Cortex of kidney (tissue), 1 donor: ENCODE data around the gene LARP6.
"Not testable (repeated sequence)": the region's sequence is repeated elsewhere in the genome, so short reads cannot be mapped to it uniquely, and the experiment has no call there.

Experiments
- DNase-seq: peaks from one replicate; lab custom pipeline; 2025; lab: John Stamatoyannopoulos, UW

LARP6 gene

DNA sequence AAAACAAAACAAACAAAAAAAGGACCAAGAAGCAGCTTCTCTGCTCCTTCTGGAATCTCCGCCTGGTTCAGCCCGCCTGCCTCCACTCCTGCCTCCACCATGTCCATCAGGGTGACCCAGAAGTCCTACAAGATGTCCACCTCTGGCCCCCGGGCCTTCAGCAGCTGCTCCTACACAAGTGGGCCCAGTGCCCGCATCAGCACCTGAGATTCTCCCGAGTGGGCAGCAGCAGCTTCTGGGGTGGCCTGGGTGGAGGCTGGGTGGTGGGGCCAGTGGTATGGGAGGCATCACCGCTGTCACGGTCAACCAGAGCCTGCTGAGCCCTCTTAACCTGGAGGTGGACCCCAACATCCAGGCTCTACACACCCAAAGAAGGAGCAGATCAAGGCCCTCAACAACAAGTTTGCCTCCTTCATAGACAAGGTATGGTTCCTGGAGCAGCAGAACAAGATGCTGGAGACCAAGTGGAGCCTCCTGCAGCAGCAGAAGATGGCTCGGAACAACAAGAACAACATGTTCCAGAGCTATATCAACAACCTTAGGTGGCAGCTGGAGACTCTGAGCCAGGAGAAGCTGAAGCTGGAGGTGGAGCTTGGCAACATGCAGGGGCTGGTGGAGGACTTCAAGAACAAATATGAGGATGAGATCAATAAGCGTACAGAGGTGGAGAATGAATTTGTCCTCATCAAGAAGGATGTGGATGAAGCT lies 4.8 kb upstream of the LARP6 start:
- not testable (repeated sequence) for DNase-seq

DNA sequence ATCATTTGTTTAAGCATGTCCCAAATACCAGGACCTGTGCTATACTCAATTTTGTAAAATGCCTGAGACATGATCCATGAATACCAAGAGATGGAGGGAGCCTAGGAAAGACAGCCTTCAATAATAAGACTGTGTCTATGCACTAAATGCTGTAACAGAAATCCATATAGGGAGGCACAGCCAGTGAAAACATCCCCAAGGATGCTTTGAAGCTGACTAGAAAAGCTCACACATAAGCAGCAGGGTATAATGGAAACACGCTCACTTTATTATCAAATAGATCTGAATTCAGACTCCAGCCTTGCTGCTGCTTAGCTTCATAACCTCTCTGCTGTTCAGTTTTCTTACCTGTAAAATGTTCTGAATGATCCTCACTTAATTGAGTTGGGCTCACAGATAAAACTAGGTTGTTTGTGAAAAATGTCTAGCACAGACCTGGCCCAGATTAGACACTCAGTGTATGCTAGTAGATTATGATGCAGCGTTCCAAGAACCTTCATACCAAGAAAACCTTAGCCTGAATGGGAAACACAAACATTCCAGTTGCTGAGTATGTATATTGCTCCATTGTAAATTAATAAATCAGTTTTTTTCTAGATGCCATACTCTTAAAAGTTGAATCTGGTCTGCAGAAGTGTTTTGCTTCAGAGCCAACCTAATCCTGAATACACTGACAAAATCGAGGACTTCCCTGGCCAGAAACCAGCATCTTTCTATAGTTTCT lies 3.8 kb upstream of the LARP6 start:
- DNase-seq = no peak

DNA sequence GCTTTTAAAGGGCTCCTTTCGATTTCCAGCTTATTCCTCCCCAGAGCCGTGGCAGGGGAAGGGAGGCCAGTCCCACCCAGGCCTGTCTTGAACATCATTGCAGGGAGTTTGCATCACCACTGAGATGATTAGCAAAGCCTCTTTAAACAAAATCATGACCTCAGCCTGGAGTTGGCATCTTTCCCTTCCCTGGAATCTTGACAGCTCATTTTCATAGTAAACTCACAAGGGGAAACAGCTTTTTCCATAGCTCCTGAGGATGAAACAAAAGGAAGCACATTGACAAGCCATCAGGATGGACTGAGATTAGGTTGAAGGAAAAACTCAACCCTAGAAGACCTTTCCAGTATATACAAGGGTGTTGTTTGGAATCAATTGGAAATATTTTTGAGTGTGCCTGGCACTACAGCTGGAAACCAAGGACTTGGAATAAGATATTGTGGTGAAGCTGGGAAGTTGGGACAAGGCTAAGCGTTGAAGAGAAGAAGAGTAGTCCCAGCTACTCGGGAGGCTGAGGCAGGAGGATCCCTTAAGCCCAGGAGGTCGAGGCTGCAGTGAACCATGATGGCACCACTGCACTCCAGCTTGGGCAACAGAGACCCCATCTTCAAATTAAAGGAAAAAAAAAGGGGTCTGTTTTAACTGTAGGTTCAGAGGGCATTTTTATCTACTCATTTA lies 3.1 kb upstream of the LARP6 start:
- DNase-seq = no peak

DNA sequence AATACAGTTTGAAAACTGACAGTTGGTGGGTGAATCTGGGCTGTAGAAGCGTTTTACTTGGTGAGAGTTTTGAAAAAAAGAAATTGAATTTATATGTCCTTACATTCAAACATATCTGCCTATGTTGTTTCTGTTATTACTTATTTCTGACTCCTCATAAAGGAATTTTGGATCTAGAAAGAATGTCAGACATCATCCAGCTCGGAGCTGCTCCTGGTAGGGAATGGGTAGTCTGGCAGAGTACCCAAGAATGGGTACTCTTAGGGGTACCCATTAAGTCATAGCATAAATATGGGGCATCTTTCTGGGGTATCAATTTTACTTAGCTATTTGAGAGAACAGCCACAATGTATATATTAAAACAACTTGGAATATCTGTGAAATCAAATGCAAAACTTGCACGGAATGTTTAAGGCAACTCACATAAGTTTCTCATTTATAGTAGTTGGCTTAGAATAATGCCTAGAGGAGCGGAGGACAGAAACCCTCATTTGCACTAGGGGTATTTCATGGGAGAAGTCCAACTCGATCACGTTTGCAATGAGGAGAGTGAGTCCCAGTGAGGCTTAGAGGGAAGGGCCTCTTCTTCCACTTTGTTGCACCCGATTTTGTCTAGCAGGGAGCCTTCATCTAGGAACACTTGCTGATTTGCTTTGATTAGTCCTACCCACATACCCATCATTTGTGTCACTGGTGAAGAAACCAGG lies 2.4 kb upstream of the LARP6 start:
- DNase-seq = no peak

DNA sequence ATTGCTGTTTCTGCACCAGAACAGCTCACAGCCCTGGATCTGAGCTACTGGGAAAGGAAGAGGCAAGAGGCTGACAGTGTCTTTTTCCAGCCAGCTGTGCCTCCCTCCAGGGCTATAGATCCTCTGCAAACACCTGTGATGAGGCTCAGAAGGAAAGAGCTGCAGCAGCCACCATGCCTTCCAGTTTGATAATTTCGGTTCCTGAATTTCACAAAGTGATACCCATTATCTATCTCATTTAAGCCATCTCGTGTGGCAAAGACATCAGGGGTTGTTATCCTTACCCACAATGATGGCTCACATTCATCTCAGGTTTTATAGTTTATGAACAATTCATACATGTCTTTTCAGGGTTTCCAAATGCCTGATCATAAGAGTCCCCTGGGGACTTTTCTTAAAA lies 1.8 kb upstream of the LARP6 start:
- no peak for DNase-seq

DNA sequence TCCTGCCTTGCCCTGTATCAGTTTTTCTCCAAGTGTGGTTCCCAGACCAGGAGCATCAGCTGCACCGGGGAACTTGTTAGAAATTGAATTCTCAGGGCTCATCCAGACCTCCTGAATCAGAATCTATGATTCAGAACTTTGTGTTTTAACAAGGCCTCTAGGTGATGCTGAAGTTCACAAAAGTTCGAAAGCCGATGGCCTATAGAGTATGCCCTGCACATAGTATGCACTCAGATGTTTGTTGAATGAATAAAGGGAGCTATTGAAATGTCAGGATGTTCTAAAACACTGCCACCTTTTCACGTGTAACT lies 664 bp upstream of the LARP6 start:
- no peak for DNase-seq

DNA sequence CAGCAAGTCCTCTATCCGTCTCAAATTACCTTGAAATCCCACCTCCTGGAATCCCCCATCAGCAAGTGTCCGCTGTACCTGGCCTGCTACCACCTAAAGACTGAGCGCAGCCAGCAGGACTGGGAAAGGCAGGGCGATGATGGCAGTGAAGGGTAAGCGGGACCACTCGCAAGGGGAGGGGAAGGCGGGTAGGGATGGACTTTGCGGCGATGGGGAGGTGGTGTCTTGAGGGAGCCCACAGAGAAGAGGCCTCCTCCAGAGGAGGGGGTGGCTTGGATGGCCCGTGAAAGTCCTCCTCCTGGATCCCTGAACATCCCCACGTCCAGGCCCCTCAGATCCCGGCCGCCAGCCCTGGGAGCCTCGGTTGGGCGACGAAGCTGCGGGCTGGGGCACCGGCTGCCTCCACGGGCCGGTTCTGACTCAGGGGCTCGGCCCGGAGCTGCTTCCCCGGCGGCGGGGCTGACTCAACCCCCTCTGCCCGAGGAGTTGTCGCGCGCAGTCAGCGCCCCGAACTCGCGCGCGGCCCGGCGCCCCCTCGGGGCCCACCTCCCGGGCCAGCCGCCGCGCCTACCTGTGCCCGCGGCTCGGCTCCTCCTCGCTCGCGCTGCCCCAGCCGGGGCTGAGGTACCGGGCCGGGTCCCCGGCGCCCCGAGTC lies 512 bp downstream of the LARP6 start:
- no peak for DNase-seq

DNA sequence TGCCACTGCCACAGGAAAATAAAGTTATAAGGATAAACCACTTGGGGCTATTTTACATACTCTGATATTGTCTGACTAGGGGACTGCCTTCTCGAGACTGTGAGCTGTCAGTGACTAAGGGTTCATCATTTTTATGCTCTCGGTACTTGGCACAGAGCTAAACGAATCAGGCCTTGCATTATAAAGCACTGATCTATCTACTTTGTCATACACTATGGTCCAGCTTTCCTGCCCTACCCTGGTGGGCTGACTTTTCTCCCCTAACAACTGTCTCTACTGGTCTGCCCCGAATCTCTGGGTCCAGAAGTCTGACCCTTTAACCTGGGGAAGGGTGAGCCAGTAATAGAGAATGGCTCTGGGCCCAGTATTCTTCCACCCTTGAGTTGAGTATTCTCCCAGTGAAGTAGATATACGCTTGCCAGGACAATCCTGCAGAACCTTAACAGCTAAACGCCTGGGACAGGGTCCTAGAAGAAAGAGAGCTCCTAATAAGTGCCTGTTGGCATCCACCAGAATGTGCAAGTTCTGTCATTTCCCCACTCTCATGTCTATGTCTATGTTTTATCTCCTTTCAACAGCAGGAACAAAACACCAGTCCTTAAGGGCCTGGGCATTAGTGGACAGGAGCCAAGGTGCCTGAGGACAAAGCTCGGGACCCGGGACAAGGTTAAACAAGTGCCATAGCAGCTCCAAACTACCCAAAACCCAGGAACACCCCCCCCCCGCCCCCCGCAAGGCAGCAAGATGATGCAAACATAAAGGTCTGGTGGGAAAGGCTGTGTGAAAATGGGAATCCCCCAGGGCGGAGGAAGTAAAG lies 1.2 kb downstream of the LARP6 start:
- DNase-seq = no peak

DNA sequence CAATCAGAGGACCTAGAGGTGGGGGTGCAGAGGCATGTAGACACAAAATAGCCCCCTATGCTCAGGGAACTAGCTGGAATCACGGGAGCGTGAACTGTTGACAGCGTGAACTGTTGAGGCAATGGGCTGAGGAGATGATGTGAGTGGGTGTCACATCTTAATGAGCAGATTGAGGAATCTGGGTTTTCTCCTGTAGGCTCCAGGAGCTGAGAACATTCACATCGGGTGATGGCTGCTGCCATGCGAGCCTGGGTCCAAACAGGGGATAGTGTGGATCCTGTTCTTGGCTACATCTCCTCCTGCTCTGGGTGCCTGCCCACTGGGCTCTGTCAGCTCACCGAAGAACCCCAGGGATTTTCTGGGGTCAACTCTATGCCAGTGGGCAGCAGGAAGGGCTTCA lies 2.1 kb downstream of the LARP6 start:
- DNase-seq = no peak

DNA sequence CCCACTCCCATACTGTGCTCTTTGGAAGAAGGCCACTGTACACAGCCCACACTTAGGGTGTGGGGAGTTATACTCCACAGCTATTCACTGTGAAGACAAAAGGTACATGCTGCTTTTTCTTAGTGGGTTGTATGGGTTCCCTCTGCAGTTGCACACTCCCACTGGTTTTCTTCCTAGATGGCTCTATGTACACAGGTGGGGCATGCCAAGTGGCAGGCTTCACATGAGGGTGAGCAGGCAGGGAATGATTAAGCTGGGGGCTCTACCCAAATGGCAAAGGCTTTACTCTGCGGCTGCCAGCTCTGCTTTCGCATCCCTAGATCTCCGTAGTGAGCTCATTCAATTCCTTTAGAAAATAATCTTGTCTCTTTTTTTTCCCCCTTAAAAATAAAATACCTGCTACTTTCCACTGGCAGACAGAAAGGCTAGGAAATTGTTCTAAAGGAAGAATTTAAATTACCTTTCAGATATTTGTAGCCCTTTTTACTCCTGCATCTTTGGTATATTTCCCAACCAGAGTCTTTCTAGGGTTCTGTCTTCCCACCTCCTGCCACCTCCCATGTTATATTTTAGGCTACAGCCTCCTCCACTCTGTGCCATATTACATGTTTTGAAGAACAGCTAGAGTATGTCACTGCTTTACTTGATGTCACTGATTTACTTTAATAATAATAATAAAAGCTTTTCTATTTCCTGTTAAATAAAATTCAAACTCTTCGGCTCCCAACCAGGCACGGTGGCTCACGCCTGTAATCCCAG lies 8.2 kb downstream of the LARP6 start:
- no peak for DNase-seq

DNA sequence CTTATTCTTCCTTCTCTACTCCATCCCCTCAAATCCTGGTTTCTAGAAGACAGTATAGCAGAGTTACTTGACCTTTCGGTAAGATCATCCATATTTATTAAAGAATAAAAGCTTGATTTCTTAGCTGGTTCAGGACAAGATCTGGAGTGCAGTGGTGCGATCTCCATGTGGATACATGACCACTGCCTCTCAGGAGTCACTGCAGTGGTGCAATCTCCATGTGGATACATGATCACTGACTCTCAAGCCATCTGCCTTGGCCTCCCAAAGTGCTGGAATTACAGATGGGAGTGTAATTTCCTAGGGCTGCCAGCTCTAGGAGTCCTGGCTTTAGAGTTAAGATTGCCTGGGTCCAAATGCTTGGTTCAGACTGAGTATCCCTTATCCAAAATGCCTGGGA lies 16.5 kb downstream of the LARP6 start:
- DNase-seq = no peak

DNA sequence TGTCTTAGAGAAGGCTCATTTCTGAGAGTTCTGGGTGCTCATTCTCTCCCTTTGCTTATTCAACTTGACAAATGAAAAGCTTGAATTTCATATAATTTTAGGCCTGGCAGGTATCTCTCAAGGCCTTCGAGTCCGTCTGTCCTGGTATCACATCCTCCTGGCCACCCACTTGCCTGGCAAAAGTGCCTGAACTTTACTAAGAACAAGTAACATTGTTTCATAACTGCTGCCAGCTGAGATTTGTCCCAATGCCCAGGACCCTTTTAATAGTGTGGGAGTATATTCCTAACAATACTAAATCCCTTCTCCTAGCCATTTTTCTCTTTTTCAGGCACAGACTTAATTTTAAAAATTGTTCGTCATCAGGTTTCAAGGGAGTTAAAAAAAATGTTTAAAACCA lies 18.1 kb downstream of the LARP6 start:
- DNase-seq = no peak

DNA sequence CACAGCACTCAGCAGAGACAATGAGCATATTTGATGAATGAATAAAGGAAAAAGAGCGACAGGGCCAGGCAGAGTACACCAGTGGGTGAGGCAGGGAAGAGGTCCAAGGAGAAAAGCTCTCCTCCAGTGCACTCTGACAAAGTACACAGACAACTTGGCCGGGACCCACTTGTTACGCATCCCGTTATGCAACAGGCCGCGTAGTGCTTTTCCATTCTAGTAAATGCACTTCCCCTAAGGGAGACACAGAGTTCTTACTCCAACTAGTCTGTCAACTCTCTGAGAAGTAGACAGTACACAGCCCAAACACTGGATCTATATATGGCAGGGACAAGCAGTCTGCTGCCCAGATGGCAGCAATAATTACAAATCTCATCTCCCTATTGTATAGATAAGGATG lies 18.5 kb downstream of the LARP6 start:
- DNase-seq = no peak

DNA sequence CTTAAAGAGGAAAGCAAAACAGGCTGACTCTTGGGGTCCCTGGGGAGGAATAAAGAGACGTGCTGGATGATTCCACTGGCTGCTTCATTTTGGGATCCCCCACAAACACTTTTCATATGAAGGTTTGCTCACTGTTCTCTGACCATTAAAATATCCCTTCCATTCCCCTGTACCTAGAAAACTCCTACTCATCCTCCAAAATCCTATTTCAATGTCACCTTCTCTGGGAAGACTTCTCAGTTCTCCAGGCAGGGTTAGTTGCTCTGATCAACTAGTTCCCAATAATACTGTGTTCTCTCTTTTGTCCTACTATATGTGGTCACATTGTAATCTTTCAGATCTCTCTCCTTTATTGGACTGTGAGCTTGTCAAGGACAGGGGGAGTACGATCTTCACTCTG lies 19.0 kb downstream of the LARP6 start:
- no peak for DNase-seq

DNA sequence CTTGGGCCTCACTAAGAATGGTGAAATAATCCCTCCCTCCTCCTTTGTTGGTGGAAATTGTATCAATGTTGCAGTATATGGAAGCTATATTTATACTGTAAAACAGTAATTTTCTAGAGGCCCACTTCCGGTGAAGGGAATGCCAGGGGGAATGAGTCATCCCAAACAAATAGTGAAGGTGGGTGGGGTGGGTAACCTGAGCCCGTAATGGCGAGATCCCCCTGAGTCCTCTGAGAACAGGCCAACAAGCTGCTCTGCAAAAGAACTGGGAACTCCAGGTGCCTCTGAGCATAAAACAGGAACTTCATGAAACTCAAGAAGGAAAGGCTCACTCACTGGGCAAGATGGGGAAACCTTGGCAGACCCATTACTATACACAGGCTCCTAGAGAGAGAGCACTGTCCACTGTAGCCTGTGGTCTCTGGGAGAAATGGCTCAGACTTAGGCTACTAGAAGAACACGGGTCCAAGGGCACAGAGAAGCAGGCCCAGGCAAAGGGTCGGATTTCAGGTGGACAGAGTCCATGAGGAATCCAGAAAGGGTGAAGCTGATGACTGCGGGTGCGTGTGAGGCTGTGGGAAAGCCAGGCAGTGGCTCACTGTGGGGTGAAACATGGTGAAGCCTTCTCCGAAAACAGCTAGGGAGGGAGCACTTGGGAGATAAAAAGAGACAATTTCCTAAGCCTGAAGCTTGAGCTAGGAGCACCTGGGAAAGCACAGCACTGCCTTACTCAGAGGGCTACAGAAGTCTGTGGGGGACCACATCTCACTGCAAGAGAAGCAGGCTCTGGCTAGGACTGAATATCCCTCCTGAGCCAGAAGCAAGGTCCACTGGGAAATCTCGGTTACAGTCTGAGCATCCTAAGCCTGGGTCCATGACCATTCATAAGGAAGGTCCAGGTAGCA lies 19.8 kb downstream of the LARP6 start:
- DNase-seq = no peak

DNA sequence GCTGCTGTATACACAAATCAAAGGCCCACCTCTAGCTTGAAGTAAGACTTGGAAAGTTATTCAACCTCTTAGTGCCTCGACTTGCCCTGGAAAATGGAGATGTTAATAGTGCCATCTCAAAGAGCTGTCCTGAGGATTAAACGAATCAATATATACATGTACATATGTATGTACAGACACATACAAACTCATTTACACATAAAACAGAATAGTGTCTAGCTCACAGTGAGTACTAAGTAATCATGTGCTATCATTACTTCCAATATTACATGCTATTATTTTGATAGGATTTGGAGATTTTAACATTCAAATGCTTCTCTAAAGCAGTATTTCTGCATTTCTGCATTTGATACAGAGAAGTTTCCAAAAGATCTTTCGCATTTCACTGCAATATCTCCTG lies 20.5 kb downstream of the LARP6 start:
- no peak for DNase-seq

DNA sequence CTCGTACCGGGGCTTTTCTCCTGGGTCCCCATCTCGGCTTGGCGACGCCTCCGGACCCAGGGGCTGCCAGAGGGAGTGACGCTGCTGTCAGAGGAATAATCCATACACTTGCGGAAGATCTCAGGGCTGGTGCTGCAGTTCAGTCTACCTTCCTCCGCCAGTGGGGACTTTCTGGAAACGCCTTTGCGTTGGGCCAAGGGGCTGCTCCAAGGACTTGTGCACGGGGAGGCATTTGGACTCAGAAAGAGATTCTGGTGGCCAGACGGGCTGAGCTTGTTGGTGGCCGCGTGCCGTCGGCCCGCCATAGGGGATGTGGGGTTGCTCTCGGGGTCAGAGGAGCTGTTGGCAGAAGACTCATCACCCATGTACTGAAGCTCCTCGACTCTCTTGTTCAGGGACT lies 21.8 kb downstream of the LARP6 start:
- no peak for DNase-seq

DNA sequence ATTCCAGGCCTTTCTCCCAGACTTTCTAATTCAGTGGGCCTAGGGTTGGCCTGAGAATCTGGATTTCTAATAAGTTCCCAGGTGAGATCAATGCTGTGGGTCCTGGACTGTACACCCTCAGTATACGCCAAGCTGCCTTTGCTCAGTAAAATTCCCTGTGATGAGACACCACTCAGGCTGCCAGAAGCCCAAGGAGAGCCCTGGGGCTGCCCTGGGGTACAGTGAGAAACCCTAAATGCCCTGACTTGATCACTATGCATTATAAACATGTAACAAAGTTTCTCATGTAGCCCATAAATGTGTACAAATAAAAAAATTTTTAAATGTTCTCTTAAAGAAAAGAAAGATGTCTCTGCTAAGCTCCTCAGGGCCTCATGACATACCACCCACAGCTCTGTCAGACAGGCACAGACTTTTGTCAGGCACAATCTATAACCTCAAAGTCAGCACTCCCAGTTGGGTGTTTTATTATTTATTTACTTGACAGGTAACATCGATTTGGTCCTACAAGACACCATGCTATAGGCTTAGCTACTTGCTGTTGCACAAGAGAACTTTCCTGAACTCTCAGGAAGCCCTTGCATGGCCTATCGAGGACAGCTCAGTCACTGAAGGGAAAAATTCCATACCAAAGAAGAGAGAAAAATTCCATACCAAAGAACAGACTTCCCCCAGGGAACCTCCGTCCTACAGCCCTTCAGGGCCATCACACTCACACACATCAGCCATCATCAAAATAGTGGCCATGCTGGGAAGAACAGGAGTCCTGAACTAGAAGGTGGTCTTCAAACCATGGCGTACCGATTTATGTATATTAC lies 22.7 kb downstream of the LARP6 start:
- no peak for DNase-seq

DNA sequence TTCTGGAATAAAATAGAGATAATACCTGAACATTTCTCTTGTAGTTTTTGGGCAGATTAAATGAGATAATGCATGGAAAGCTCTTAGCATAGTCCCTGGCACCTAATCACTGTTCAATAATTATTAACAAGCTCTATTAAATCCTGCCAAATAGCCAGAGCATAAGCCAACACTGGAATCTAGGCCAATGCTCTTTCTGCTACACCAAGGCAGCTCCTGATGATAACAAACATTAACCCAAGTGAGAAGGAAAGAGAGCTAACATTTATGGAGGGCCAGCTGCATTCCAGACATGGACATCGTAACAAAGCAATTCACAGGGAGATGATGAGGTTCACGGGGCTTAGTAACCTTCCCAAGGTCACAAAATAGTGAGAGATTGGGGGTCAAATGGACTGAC lies 23.3 kb downstream of the LARP6 start:
- DNase-seq = no peak
